H9 (cell line): ENCODE measurements around the gene ATG7. TPM values are rescaled to one million over a fixed set of nuclear protein-coding genes. Genes with fewer than 3 reads are reported as not detected.

Experiments
- DNase-seq: peaks from one replicate; pipeline ENCODE4 v3.0.0-alpha.2; 2017
- H2AFZ ChIP-seq: one replicate; pipeline ENCODE4 v1.6.1; 2013; ENCODE audit warnings: mild to moderate bottlenecking, low read length, control low read depth, moderate library complexity
- H2AK5ac ChIP-seq: 2 replicates; pipeline ENCODE4 v1.6.1; 2013; ENCODE audit warnings: low read length, control low read depth, mixed read lengths; ENCODE audit not compliant: insufficient read length
- H2BK120ac ChIP-seq: one replicate; pipeline ENCODE4 v1.6.1; 2013; ENCODE audit warnings: low read depth, mild to moderate bottlenecking, low read length, control low read depth, inconsistent platforms; ENCODE audit not compliant: poor library complexity, severe bottlenecking
- H2BK12ac ChIP-seq: 2 replicates; pipeline ENCODE4 v1.6.1; 2013; ENCODE audit warnings: low read length, control low read depth, mixed read lengths, low read depth; ENCODE audit not compliant: insufficient read length
- H2BK15ac ChIP-seq: 2 replicates; pipeline ENCODE4 v1.6.1; 2013; ENCODE audit warnings: low read depth, low read length, control low read depth
- H2BK20ac ChIP-seq: one replicate; pipeline ENCODE4 v1.6.1; 2013; ENCODE audit warnings: low read depth, mild to moderate bottlenecking, low read length, control low read depth, inconsistent platforms; ENCODE audit not compliant: poor library complexity, severe bottlenecking
- H2BK5ac ChIP-seq: 2 replicates; pipeline ENCODE4 v1.6.1; 2013; ENCODE audit warnings: low read length, control low read depth, mixed read lengths; ENCODE audit not compliant: insufficient read length
- H3K14ac ChIP-seq: 2 replicates; pipeline ENCODE4 v1.6.1; 2013; ENCODE audit warnings: low read length, control low read depth; ENCODE audit not compliant: insufficient read depth
- H3K18ac ChIP-seq: 2 replicates; pipeline ENCODE4 v1.6.1; 2013; ENCODE audit warnings: low read depth, mild to moderate bottlenecking, mixed read lengths, low read length, control low read depth; ENCODE audit not compliant: insufficient read length
- H3K23ac ChIP-seq: 2 replicates; pipeline ENCODE4 v1.6.1; 2013; ENCODE audit warnings: low read length, control low read depth, mixed read lengths, low read depth; ENCODE audit not compliant: insufficient read length
- H3K23me2 ChIP-seq: 2 replicates; pipeline ENCODE4 v1.6.1; 2013; ENCODE audit warnings: low read depth, mild to moderate bottlenecking, mixed read lengths, low read length, control low read depth; ENCODE audit not compliant: insufficient read length, poor library complexity, severe bottlenecking
- H3K27ac ChIP-seq: 2 replicates; pipeline ENCODE4 v1.5.1; 2013; ENCODE audit warnings: low read length, control low read depth, mixed read lengths, low read depth; ENCODE audit not compliant: insufficient read length
- H3K27me3 ChIP-seq: 2 replicates; pipeline ENCODE4 v1.6.1; 2013; ENCODE audit warnings: low read length, control low read depth, inconsistent platforms; ENCODE audit not compliant: insufficient read depth
- H3K4ac ChIP-seq: 2 replicates; pipeline ENCODE4 v1.6.1; 2013; ENCODE audit warnings: low read depth, mild to moderate bottlenecking, control low read depth, inconsistent platforms, low read length, moderate library complexity
- H3K4me1 ChIP-seq: 2 replicates; pipeline ENCODE4 v1.6.1; 2013; ENCODE audit warnings: low read length, control low read depth, inconsistent platforms; ENCODE audit not compliant: insufficient read depth
- H3K4me2 ChIP-seq: 2 replicates; pipeline ENCODE4 v1.6.1; 2013; ENCODE audit warnings: low read length, control low read depth, mixed read lengths; ENCODE audit not compliant: insufficient read length, insufficient read depth
- H3K56ac ChIP-seq: 2 replicates; pipeline ENCODE4 v1.6.1; 2013; ENCODE audit warnings: low read depth, mild to moderate bottlenecking, mixed read lengths, low read length, control low read depth; ENCODE audit not compliant: insufficient read length
- H3K79me1 ChIP-seq: 2 replicates; pipeline ENCODE4 v1.6.1; 2013; ENCODE audit warnings: low read depth, mild to moderate bottlenecking, moderate library complexity, low read length, control low read depth, inconsistent platforms; ENCODE audit not compliant: insufficient read depth, poor library complexity, severe bottlenecking
- H3K79me2 ChIP-seq: 2 replicates; pipeline ENCODE4 v1.6.1; 2013; ENCODE audit warnings: low read length, control low read depth, inconsistent platforms; ENCODE audit not compliant: insufficient read depth
- H3K9ac ChIP-seq: 2 replicates; pipeline ENCODE4 v1.6.1; 2013; ENCODE audit warnings: low read length, control low read depth, mixed read lengths; ENCODE audit not compliant: insufficient read length; ENCODE audit errors: extremely low read depth
- H3K9me3 ChIP-seq: one replicate; pipeline ENCODE4 v1.6.1; 2013; ENCODE audit warnings: low read depth, low read length, inconsistent platforms; ENCODE audit not compliant: control insufficient read depth
- H3T11ph ChIP-seq: one replicate; pipeline ENCODE4 v1.6.1; 2013; ENCODE audit warnings: mild to moderate bottlenecking, low read length, control low read depth, inconsistent platforms
- H4K20me1 ChIP-seq: one replicate; pipeline ENCODE4 v1.6.1; 2013; ENCODE audit not compliant: control insufficient read depth, insufficient read length, insufficient read depth
- H4K5ac ChIP-seq: 2 replicates; pipeline ENCODE4 v1.6.1; 2013; ENCODE audit warnings: low read depth, mild to moderate bottlenecking, mixed read lengths, low read length, control low read depth; ENCODE audit not compliant: insufficient read length
- H4K8ac ChIP-seq: replicated peaks from 2 replicates; pipeline ENCODE4 v1.6.1; 2013; ENCODE audit warnings: low read length, control low read depth, mixed read lengths, low read depth; ENCODE audit not compliant: insufficient read length
- H4K91ac ChIP-seq: 2 replicates; pipeline ENCODE4 v1.6.1; 2013; ENCODE audit warnings: low read depth, mild to moderate bottlenecking, moderate library complexity, mixed read lengths, low read length, control low read depth; ENCODE audit not compliant: insufficient read length
- H3K27ac Mint-ChIP-seq, 3 experiments: 2 replicates in 2 of 3; 3 replicates in 1 of 3; pipeline ENCODE4 v1.8.0; 2020 to 2021; ENCODE audit warnings: mixed read lengths in 3 of 3, mild to moderate bottlenecking in 1 of 3, moderate library complexity in 1 of 3
- H3K27me3 Mint-ChIP-seq: 2 replicates; pipeline ENCODE4 v1.8.0; 2021; ENCODE audit warnings: low read depth, mild to moderate bottlenecking, moderate library complexity, mixed read lengths
- H3K36me3 Mint-ChIP-seq, 3 experiments: 2 replicates in 2 of 3; 3 replicates in 1 of 3; pipeline ENCODE4 v1.8.0; 2020 to 2021; ENCODE audit warnings: low read depth in 3 of 3, mixed read lengths in 3 of 3; ENCODE audit not compliant: insufficient read depth in 1 of 3
- H3K4me1 Mint-ChIP-seq, 2 experiments: 2 replicates each; pipeline ENCODE4 v1.8.0; 2020; ENCODE audit warnings: mixed read lengths in 2 of 2
- H3K4me3 Mint-ChIP-seq, 2 experiments: 2 replicates in 1 of 2; 3 replicates in 1 of 2; pipeline ENCODE4 v1.8.0; 2020 to 2021; ENCODE audit warnings: mild to moderate bottlenecking in 2 of 2, mixed read lengths in 2 of 2, moderate library complexity in 1 of 2
- H3K9me3 Mint-ChIP-seq, 2 experiments: 2 replicates in 1 of 2; 3 replicates in 1 of 2; pipeline ENCODE4 v1.8.0; 2020; ENCODE audit warnings: mild to moderate bottlenecking in 2 of 2, mixed read lengths in 2 of 2, moderate library complexity in 1 of 2
- CTCF ChIP-seq: fragments of 200-600 bp; sonication (generic); conservative IDR thresholded peaks from 3 replicates; pipeline ENCODE4 v1.8.0; 2021; ENCODE audit warnings: antibody characterized with exemption, mild to moderate bottlenecking
- WGBS: extraction: QIAGEN DNeasy Blood & Tissue Kit; methylation state at CpG from one replicate; pipeline ENCODE4 v1.1.7; 2013; ENCODE audit warnings: missing lambda C conversion rate, low lambda C conversion rate, mixed read lengths; ENCODE audit not compliant: insufficient read length; ENCODE audit errors: extremely low coverage; 5-methylcytosine and 5-hydroxymethylcytosine counted together
- total RNA-seq: library from RNA; stranded (reverse); gene quantifications from 2 replicates; pipeline ENCODE4 v1.2.1, GENCODE V29; 2021

Gene ATG7
- total RNA-seq, 1 experiment from 2014 or later = 17.9 TPM

GRCh38 chr3:11284011-11284410, 11.8 kb downstream of the ATG7 start:
- no peak overlapping the region for H3K4ac ChIP-seq
- Mint-ChIP-seq H3K36me3 (peaks cover 0 to 7% (median 0%) of the 10 kb centered on the region in 3 experiments; a peak in 2 of 7 replicates), H3K4me3 (no peak overlapping the region), H3K27ac (no peak overlapping the region), H3K9me3 (no peaks in the 10 kb centered on the region), H3K27me3 (no peaks in the 10 kb centered on the region), H3K4me1 (no peaks in the 10 kb centered on the region)
- no peak for TF ChIP-seq CTCF
- H3K14ac ChIP-seq = no peak overlapping the region
- no peak overlapping the region for H2AK5ac ChIP-seq
- H4K20me1 ChIP-seq = no peaks in the 10 kb centered on the region
- H2BK15ac ChIP-seq = no peak overlapping the region
- no peaks in the 10 kb centered on the region for H3K79me1 ChIP-seq
- no peak overlapping the region for H3K4me2 ChIP-seq
- no peaks in the 10 kb centered on the region for H3K4me1 ChIP-seq
- no peak overlapping the region for H2AFZ ChIP-seq
- no peaks in the 10 kb centered on the region for H3K79me2 ChIP-seq
- no peak overlapping the region for H4K5ac ChIP-seq
- no peak overlapping the region for H4K8ac ChIP-seq
- H3K9ac ChIP-seq = no peak overlapping the region
- no peak overlapping the region for H3K23ac ChIP-seq
- H3T11ph ChIP-seq = no peak overlapping the region
- no peak overlapping the region for H2BK12ac ChIP-seq
- no peak overlapping the region for H3K18ac ChIP-seq
- no peak overlapping the region for H2BK20ac ChIP-seq
- no peaks in the 10 kb centered on the region for H3K9me3 ChIP-seq
- H3K27ac ChIP-seq = no peak overlapping the region
- DNase-seq = no peak
- no peak overlapping the region for H4K91ac ChIP-seq
- no peak overlapping the region for H2BK5ac ChIP-seq
- no peaks in the 10 kb centered on the region for H3K27me3 ChIP-seq
- no CpG with 5 or more reads among the region's 1 CpG for WGBS
- H3K56ac ChIP-seq = no peak overlapping the region
- no peak overlapping the region for H2BK120ac ChIP-seq
- H3K23me2 ChIP-seq = no peaks in the 10 kb centered on the region
